K562 (cell line): ENCODE data around the gene GADD45GIP1. TPM values are rescaled to one million over a fixed set of nuclear protein-coding genes. Genes with fewer than 3 reads are reported as not detected.

Source experiments
- ATAC-seq: fragments of 200-7000 bp; cut with Tn5 transposase; 3 replicates; pipeline ENCODE4 v1.9.1; 2020; ENCODE audit warnings: moderate library complexity
- BruUV-seq: library from RNA; stranded (reverse); fragments of 400-500 nt; replicated peaks from 2 replicates; lab custom pipeline; 2021; lab: Mats Ljungman, UMichigan
- CTCF ChIA-PET: fragments of 300-600 bp; formaldehyde crosslinking; extraction: SDS; loops from one replicate; lab custom pipeline; 2021; ENCODE audit warnings: low intra/inter-chr PET ratio; lab: Yijun Ruan, JAX
- POLR2A ChIA-PET: fragments of 300-600, 350-650 bp; sonication (Branson Sonifier 250); formaldehyde crosslinking; extraction: SDS; loops from one replicate; lab custom pipeline; 2021; ENCODE audit warnings: antibody characterized with exemption, inconsistent platforms; lab: Yijun Ruan, JAX
- DNase-seq, 4 experiments: peaks; one replicate each; pipeline versions ENCODE4 v3.0.0 to v3.0.0-alpha.2; 2011 to 2018; ENCODE audit warnings: low spot score in 3 of 4, mixed read lengths in 3 of 4; ENCODE audit errors: extremely low read depth in 1 of 4
- FAIRE-seq: peaks from 2 replicates; lab custom pipeline; 2011; peaks lifted over from hg19 to GRCh38; lab: Jason Lieb, UNC
- H2AFZ ChIP-seq: 2 replicates; pipeline ENCODE4 v1.6.0; 2011; ENCODE audit warnings: low read depth, low read length, control low read depth, inconsistent platforms
- H3K27ac ChIP-seq: fragments of 200-600 bp; 3 replicates; pipeline ENCODE4 v1.8.0; 2011; ENCODE audit warnings: low read depth, mild to moderate bottlenecking, control low read depth, inconsistent platforms, low read length, moderate library complexity, mixed read lengths; ENCODE audit errors: extremely low read depth
- H3K27me3 ChIP-seq, 2 experiments: fragments of 300-600 bp in 1 of 2; 2 replicates in 1 of 2; 3 replicates in 1 of 2; pipeline versions ENCODE4 v1.6.0 to v1.8.0; 2011; ENCODE audit warnings: inconsistent platforms in 2 of 2, low read length in 2 of 2, mild to moderate bottlenecking in 1 of 2, mixed read lengths in 1 of 2, moderate library complexity in 1 of 2; ENCODE audit not compliant: control insufficient read depth in 2 of 2, insufficient read depth in 2 of 2
- H3K36me3 ChIP-seq: fragments of 300-600 bp; 3 replicates; pipeline ENCODE4 v1.8.0; 2011; ENCODE audit warnings: mild to moderate bottlenecking, low read length, inconsistent platforms; ENCODE audit not compliant: control insufficient read depth, insufficient read depth
- H3K4me1 ChIP-seq, 2 experiments: fragments of 200-600 bp in 1 of 2; replicated peaks in 1 of 2; 2 replicates in 1 of 2; 3 replicates in 1 of 2; pipeline versions ENCODE4 v1.5.1 to v1.8.0; 2011; ENCODE audit warnings: inconsistent platforms in 2 of 2, low read length in 2 of 2, mild to moderate bottlenecking in 1 of 2, mixed read lengths in 1 of 2, moderate library complexity in 1 of 2; ENCODE audit not compliant: control insufficient read depth in 2 of 2, insufficient read depth in 2 of 2
- H3K4me2 ChIP-seq: 2 replicates; pipeline ENCODE4 v1.6.1; 2011; ENCODE audit warnings: low read length, control low read depth, inconsistent platforms, mixed read lengths; ENCODE audit not compliant: insufficient read depth
- H3K4me3 ChIP-seq: fragments of 200-600 bp; sonication (generic), shearing (Covaris generic); 2 replicates; pipeline ENCODE4 v1.5.1; 2016; ENCODE audit warnings: control low read depth, inconsistent platforms
- H3K79me2 ChIP-seq: fragments of 200-600 bp; 3 replicates; pipeline ENCODE4 v1.8.0; 2011; ENCODE audit warnings: low read length, inconsistent platforms; ENCODE audit not compliant: control insufficient read depth, insufficient read depth
- H3K9ac ChIP-seq, 2 experiments: 2 replicates each; pipeline versions ENCODE4 v1.6.0 to v1.6.1; 2011; ENCODE audit warnings: low read depth in 2 of 2, low read length in 2 of 2, control low read depth in 1 of 2, inconsistent platforms in 1 of 2, mild to moderate bottlenecking in 1 of 2, mixed read lengths in 1 of 2; ENCODE audit not compliant: insufficient read depth in 1 of 2
- H3K9me1 ChIP-seq: one replicate; pipeline ENCODE4 v1.6.0; 2011; ENCODE audit warnings: inconsistent platforms, mild to moderate bottlenecking, low read length, moderate library complexity; ENCODE audit not compliant: control insufficient read depth, insufficient read depth
- H3K9me3 ChIP-seq: replicated peaks from 2 replicates; pipeline ENCODE4 v1.5.1; 2011; ENCODE audit warnings: low read depth, low read length, inconsistent platforms; ENCODE audit not compliant: control insufficient read depth, insufficient read depth
- H4K20me1 ChIP-seq: replicated peaks from 2 replicates; pipeline ENCODE4 v1.6.1; 2011; ENCODE audit warnings: low read length, inconsistent platforms, mixed read lengths; ENCODE audit not compliant: control insufficient read depth, insufficient read depth
- MAX ChIP-seq: sonication (generic); formaldehyde crosslinking; IDR thresholded peaks from 2 replicates; pipeline ENCODE4 v1.9.0; 2022; ENCODE audit warnings: mild to moderate bottlenecking, missing genetic modification reagents
- NBN ChIP-seq: fragments of 450-650 bp; IDR thresholded peaks from 2 replicates; pipeline ENCODE4 v1.6.1; 2016; ENCODE audit warnings: low read depth, mild to moderate bottlenecking
- NFATC3 ChIP-seq: fragments of 450-650 bp; IDR thresholded peaks from 2 replicates; pipeline ENCODE4 v1.6.1; 2017; ENCODE audit warnings: mild to moderate bottlenecking
- POLR2G ChIP-seq: fragments of 200-400 bp; formaldehyde crosslinking; IDR thresholded peaks from 2 replicates; pipeline ENCODE4 v1.6.1; 2017; ENCODE audit warnings: low read depth, mild to moderate bottlenecking, antibody characterized with exemption, low read length, moderate library complexity
- RFX1 ChIP-seq: fragments of 450-650 bp; IDR thresholded peaks from 2 replicates; pipeline ENCODE4 v1.6.1; 2016; ENCODE audit warnings: mild to moderate bottlenecking, moderate library complexity
- ZNF316 ChIP-seq: fragments of 450-650 bp; IDR thresholded peaks from 2 replicates; pipeline ENCODE4 v1.6.1; 2016
- ZNF41 ChIP-seq: fragments of 250-450 bp; sonication (Bioruptor Pico); conservative IDR thresholded peaks from 2 replicates; pipeline ENCODE4 v1.4.0; 2020; ENCODE audit warnings: mild to moderate bottlenecking
- ZNF449 ChIP-seq: fragments of 250-450 bp; sonication (Bioruptor Pico); IDR thresholded peaks from 2 replicates; pipeline ENCODE4 v1.8.0; 2022; ENCODE audit warnings: moderate library complexity, mild to moderate bottlenecking, inconsistent platforms
- WGBS: fragments of 100-300 bp; shearing (Covaris generic); methylation state at CpG from one replicate; pipeline ENCODE4 v1.1.6; 2016; ENCODE audit warnings: low coverage, mixed read lengths; ENCODE audit not compliant: insufficient coverage; ENCODE audit errors: missing lambda C conversion rate; 5-methylcytosine and 5-hydroxymethylcytosine counted together
- in situ Hi-C: fragments of 300-500 bp; cut with MboI; formaldehyde crosslinking; loops from 4 replicates; pipeline ENCODE4 v1.15.0; 2018; ENCODE audit warnings: inconsistent platforms, mixed read lengths
- intact Hi-C: fragments of 100-400 bp; cut with micrococcal nuclease; formaldehyde crosslinking; loops from 2 replicates; pipeline ENCODE4 v1.14.2; 2022
- polyA plus RNA-seq, 8 experiments: library from polyadenylated mRNA; depleted of rRNA in 4 of 8; stranded (reverse) in 5 of 8; unstranded in 3 of 8; fragments of >200 nt; fragmentation: Nextera tagmentation in 2 of 8; fragmentation: Illumina TruSeq in 1 of 8; extraction: Ambion mirVana in 2 of 8; extraction: Trizol in 1 of 8; gene quantifications; 2 replicates each; pipeline versions ENCODE4 v1.2.1 to v1.2.3, GENCODE V29; 2011 to 2014; ENCODE audit warnings: inconsistent platforms in 1 of 8, missing spikeins in 1 of 8
- total RNA-seq, 7 experiments: library from RNA; depleted of rRNA in 6 of 7; stranded (reverse); fragments of >200 nt in 6 of 7; fragmentation: Illumina TruSeq in 2 of 7; extraction: Trizol in 2 of 7; gene quantifications; 2 replicates each; pipeline versions ENCODE4 v1.2.1 to v1.2.3, GENCODE V29; 2011 to 2021; ENCODE audit warnings: low replicate concordance in 1 of 7

Gene GADD45GIP1
- total and polyA plus RNA-seq, 9 of the 15 experiments (the other 6 are each of a cell fraction or from before 2014, with no cell fraction given): 5.1 to 161 (median 29.2) TPM

GRCh38 chr19:12947702-12948611 lies 9.1 kb downstream of the GADD45GIP1 start:
- Histone ChIP-seq H3K27ac (peak overlapping the region; percentile 88; the same call in 2 of the 3 replicates), H3K4me2 (no peak overlapping the region), H4K20me1 (peaks cover 7% of the 10 kb centered on the region), H3K79me2 (peaks cover 48% of the 10 kb centered on the region), H3K9ac (peak overlapping the region; percentile 65 to 91), H3K9me3 (no peaks in the 10 kb centered on the region), H3K27me3 (no peaks in the 10 kb centered on the region), H3K4me1 (peaks cover 11 to 29% of the 10 kb centered on the region in 2 experiments; a peak in 4 of 5 replicates), H3K4me3 (peak overlapping the region; percentile 0; the same call in 1 of the 2 replicates), H3K36me3 (peaks cover 77% of the 10 kb centered on the region), H3K9me1 (peaks cover 10% of the 10 kb centered on the region), H2AFZ (no peak overlapping the region)
- in situ Hi-C loops: no loop called here
- WGBS: 89% methylated on average over 26 of the region's 28 CpGs
- no peak for ATAC-seq
- ChIA-PET CTCF (interaction anchor here (0.8 kb wide), 1 partner anchor 62 kb away, joined by 3 read pairs; no protein-coding TSS in a partner anchor), POLR2A (interaction anchor here (1.0 to 2.3 kb wide), 4 partner anchors 8 to 146 kb away, joined by 4 to 14 read pairs (median 4); partner anchors contain the start of genes CALR and GADD45GIP1)
- intact Hi-C loops: no loop called here
- peak in 2 of 4 experiments; percentile 16 to 24 for DNase-seq
- TF ChIP-seq POLR2G (peak; percentile 52), ZNF316 (no peak), NBN (no peak), ZNF41 (CRISPR knock-in tag) (no peak), ZNF449 (CRISPR knock-in tag) (no peak), RFX1 (peak; percentile 69; the same call in 1 of the 2 replicates), MAX (CRISPR knock-in tag) (0 out of 2 replicates have a peak, but pooled peaks have one; percentile 12), NFATC3 (no peak)
- peak; percentile 68 for FAIRE-seq
- BruUV-seq: no TSS peak
